Brain microvascular endothelial cell (primary cell): ENCODE measurements around the gene RASA1.
A peak's percentile ranks its signal among the peaks of the same experiment; 100 is the strongest.

Source experiments
- DNase-seq: peaks from one replicate; pipeline ENCODE4 v3.0.0-alpha.2; 2020
- H3K27ac ChIP-seq: fragments of 250-450 bp; sonication (Bioruptor Pico); 2 replicates; pipeline ENCODE4 v1.5.1; 2020; ENCODE audit warnings: mild to moderate bottlenecking, moderate library complexity
- H3K27me3 ChIP-seq: fragments of 250-450 bp; sonication (Bioruptor Pico); replicated peaks from 2 replicates; pipeline ENCODE4 v1.5.1; 2020; ENCODE audit warnings: mild to moderate bottlenecking
- H3K36me3 ChIP-seq: fragments of 250-450 bp; sonication (Bioruptor Pico); replicated peaks from 2 replicates; pipeline ENCODE4 v1.5.1; 2020; ENCODE audit warnings: mild to moderate bottlenecking
- H3K4me3 ChIP-seq: 2 replicates; pipeline ENCODE4 v1.5.1; 2011; ENCODE audit warnings: low read depth, mild to moderate bottlenecking, control low read depth, low read length, moderate library complexity
- in situ Hi-C: cut with HindIII; loops from 2 replicates; pipeline ENCODE4 v1.10.0; 2017; ENCODE audit warnings: low sequenced_read_pairs, low pct_ligation_motif_present
- TF ChIP-seq, protein P1 (sequence below): IDR thresholded peaks from 2 replicates; pipeline ENCODE4 v1.5.1; 2011; ENCODE audit warnings: low read depth, mild to moderate bottlenecking, moderate library complexity, low read length, control low read depth, inconsistent platforms; ENCODE audit errors: missing control alignments

RASA1 gene

DNA sequence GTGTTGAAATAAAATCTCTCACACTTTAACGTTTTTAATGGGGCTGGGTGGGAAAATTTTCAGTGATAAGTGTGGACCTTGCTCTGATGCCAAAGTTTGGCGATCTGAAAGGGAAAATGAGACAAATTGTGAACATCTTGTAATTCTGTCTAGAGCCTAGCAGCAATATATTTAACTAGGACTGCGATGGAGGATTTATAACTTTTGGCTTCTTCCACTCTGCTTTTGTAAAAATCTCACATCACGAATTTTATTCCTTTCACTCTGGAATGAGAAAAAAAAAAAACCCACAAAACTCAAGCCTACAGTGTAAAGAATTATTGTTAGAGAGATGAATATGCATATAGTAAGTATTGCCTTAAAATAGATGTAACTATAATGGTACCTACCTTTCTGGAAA, 125.1 kb downstream of the RASA1 start:
- H3K36me3 ChIP-seq: peaks cover 32% of the 10 kb centered on the region
- DNase-seq: no peak
- H3K27ac ChIP-seq: peak overlapping the region; percentile 90
- TF ChIP-seq, protein P1, sequence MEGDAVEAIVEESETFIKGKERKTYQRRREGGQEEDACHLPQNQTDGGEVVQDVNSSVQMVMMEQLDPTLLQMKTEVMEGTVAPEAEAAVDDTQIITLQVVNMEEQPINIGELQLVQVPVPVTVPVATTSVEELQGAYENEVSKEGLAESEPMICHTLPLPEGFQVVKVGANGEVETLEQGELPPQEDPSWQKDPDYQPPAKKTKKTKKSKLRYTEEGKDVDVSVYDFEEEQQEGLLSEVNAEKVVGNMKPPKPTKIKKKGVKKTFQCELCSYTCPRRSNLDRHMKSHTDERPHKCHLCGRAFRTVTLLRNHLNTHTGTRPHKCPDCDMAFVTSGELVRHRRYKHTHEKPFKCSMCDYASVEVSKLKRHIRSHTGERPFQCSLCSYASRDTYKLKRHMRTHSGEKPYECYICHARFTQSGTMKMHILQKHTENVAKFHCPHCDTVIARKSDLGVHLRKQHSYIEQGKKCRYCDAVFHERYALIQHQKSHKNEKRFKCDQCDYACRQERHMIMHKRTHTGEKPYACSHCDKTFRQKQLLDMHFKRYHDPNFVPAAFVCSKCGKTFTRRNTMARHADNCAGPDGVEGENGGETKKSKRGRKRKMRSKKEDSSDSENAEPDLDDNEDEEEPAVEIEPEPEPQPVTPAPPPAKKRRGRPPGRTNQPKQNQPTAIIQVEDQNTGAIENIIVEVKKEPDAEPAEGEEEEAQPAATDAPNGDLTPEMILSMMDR: no peak
- in situ Hi-C loops: loop anchor here (25.0 kb wide), 1 partner anchor 330 kb away; no protein-coding TSS in a partner anchor
- H3K4me3 ChIP-seq: no peak overlapping the region
- no peaks in the 10 kb centered on the region for H3K27me3 ChIP-seq

DNA sequence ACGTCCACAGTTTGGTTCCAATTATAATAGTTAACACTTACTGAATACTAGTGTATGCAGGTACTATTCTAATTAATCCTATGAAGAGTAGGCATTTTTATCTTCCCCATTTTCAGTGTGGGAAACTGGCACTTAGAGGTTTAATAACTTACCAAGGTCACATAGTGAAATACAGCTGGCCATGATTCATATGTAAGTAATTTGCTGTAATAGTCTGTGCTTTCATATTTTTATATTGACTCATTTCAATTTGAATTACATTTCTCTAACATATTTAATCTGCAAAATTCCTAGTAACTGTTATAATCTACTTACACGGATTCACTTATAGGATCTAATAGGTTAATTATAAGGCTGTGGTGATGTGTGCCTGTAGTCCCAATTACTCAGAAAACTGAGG, 125.6 kb downstream of the RASA1 start:
- H3K36me3 ChIP-seq: peaks cover 38% of the 10 kb centered on the region
- TF ChIP-seq, protein P1: no peak
- H3K4me3 ChIP-seq: no peak overlapping the region
- DNase-seq: no peak
- peak overlapping the region; percentile 90 for H3K27ac ChIP-seq
- no peaks in the 10 kb centered on the region for H3K27me3 ChIP-seq
- in situ Hi-C loops: loop anchor here (25.0 kb wide), 1 partner anchor 331 kb away; no protein-coding TSS in a partner anchor

DNA sequence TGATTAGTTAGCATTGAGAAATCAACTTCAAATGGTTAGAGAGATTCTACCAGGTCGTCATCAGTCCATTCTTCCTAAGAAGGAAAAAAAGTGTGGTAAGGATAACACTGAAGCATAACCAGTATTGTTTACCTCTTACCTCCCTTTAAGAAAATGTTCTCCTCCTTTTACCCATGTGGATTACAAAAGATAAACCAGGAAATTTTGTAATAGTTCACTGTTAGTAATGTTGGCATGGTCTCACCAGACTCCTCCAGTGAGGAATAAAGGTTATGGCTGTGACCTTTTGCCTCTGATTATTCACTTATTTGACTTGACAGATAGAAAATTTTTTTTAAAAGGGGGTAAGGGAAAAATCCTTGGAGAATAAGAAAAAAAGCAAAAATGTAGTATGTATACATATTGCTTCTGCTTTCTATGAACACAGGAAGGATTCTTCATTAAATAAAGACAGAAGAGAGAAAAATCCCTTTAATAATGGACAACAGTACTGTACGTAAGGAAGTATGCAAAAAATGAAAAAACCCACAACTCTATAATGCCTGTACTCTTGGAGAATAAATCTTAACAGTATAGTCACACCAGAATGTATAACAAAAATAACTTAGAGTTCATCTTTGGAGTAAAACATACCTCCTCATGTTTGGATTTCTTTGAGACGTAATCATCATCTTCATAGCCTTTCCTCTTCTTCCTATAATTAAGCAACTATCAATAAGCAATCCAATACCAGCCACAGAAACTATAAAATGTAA, 126.9 kb downstream of the RASA1 start:
- H3K4me3 ChIP-seq: no peak overlapping the region
- DNase-seq: peak; percentile 41
- in situ Hi-C loops: loop anchor here (25.0 kb wide), 1 partner anchor 332 kb away; no protein-coding TSS in a partner anchor
- TF ChIP-seq, protein P1: no peak
- H3K27ac ChIP-seq: peak overlapping the region; percentile 90
- H3K27me3 ChIP-seq: no peaks in the 10 kb centered on the region
- peaks cover 45% of the 10 kb centered on the region for H3K36me3 ChIP-seq

DNA sequence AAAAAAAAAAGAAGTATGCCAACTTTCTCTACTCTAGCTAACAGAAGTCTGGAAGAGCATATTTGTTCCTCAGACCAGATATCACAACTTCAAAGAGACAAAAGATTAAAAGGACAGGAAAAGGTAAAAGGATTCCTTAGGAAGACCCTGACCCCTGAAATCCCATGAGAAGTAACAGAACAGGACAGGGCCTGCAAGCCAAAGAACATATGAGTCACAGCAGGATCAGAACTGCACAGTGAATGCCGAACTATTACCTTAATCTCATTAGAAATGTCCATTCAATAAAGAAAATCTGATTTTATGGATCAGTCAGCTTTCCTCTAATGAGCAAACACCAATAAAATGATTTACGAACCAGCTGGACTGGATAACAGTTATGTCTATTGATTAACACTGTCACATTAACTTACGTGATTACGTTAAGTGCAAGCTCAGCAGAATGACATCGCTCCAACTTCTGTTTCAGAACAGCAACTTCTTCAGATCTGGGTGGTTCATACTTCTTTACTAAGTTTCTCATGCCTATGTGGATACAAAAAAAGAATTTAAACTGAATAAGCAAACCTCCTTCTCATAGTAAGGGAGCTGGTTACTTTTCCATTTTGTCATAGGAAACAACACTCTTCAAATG, 131.4 kb downstream of the RASA1 start:
- Histone ChIP-seq H3K36me3 (peaks cover 40% of the 10 kb centered on the region), H3K27me3 (no peaks in the 10 kb centered on the region), H3K27ac (no peak overlapping the region), H3K4me3 (no peak overlapping the region)
- no peak for DNase-seq
- in situ Hi-C loops: loop anchor here (25.0 kb wide), 1 partner anchor 337 kb away; no protein-coding TSS in a partner anchor
- TF ChIP-seq, protein P1: no peak

DNA sequence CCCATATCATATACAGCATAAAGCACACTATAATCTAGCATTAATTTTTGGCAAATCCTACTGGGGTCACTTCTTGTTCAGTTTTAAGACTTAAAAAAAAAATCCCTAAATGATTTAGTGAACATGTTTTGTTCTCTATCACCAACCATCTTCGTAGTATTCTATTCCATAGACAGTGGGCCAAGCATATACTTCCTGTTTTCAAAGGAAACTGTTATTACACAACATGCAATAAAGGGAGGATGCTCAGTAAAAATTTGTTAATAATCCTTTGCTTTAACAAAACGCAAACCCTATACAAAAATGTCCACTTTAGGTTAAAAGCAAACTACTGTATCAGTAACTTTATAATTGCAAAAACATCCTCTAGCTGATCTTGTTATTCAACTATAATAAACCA, 132.0 kb downstream of the RASA1 start:
- in situ Hi-C loops: loop anchor here (25.0 kb wide), 1 partner anchor 337 kb away; no protein-coding TSS in a partner anchor
- no peak overlapping the region for H3K27ac ChIP-seq
- DNase-seq: no peak
- no peaks in the 10 kb centered on the region for H3K27me3 ChIP-seq
- H3K4me3 ChIP-seq: no peak overlapping the region
- TF ChIP-seq, protein P1: no peak
- H3K36me3 ChIP-seq: peaks cover 46% of the 10 kb centered on the region
